ENCODE data around the gene CCDC172.

The CCDC172 gene

GRCh38 chr10:116307455-116307854, 16.8 kb upstream of the CCDC172 start:
- H3K4me3 ChIP-seq (ENCODE audit: low read length), result no peak overlapping the region
- no peak for DNase-seq (ENCODE audit: low read depth)
- no peak for TF ChIP-seq CTCF (IDR thresholded peaks at IDR 0.05; ENCODE audit: insufficient read depth, low read depth, low read length, missing control alignments)

- DNase-seq (ENCODE audit: low read depth), result no peak
- no peak for TF ChIP-seq CTCF (IDR thresholded peaks at IDR 0.05; ENCODE audit: insufficient read depth, low read depth, low read length, missing control alignments)
- no peak overlapping the region for H3K4me3 ChIP-seq (ENCODE audit: low read length)
Observed at GRCh38 chr10:116311016-116311415, 13.2 kb upstream of the CCDC172 start.

GRCh38 chr10:116311706-116312490, 12.3 kb upstream of the CCDC172 start:
- DNase-seq (ENCODE audit: low read depth), result no peak
- H3K4me3 ChIP-seq (ENCODE audit: low read length), result no peak overlapping the region
- no peak for TF ChIP-seq CTCF (IDR thresholded peaks at IDR 0.05; ENCODE audit: insufficient read depth, low read depth, low read length, missing control alignments)

- no peak for TF ChIP-seq CTCF (IDR thresholded peaks at IDR 0.05; ENCODE audit: insufficient read depth, low read depth, low read length, missing control alignments)
- no peak for DNase-seq (ENCODE audit: low read depth)
- no peak overlapping the region for H3K4me3 ChIP-seq (ENCODE audit: low read length)
Observed at GRCh38 chr10:116312548-116312947, 11.7 kb upstream of the CCDC172 start.

GRCh38 chr10:116316503-116316902, 7.7 kb upstream of the CCDC172 start:
- DNase-seq (ENCODE audit: low read depth), result no peak
- TF ChIP-seq CTCF (IDR thresholded peaks at IDR 0.05; ENCODE audit: insufficient read depth, low read depth, low read length, missing control alignments), result no peak
- H3K4me3 ChIP-seq (ENCODE audit: low read length), result no peak overlapping the region

- H3K4me3 ChIP-seq (ENCODE audit: low read length), result no peak overlapping the region
- TF ChIP-seq CTCF (IDR thresholded peaks at IDR 0.05; ENCODE audit: insufficient read depth, low read depth, low read length, missing control alignments), result no peak
- DNase-seq (ENCODE audit: low read depth), result no peak
Observed at GRCh38 chr10:116324951-116325635, 845 bp downstream of the CCDC172 start.

Data from epithelial cell of esophagus (primary cell).